GM10248 (cell line): ENCODE results near the gene ZBTB3.

Source experiments
- CTCF ChIA-PET: fragments of 300-600 bp; sonication (Branson Sonifier 250); formaldehyde crosslinking; extraction: SDS; loops from one replicate; lab custom pipeline; 2021; ENCODE audit warnings: antibody characterized with exemption; lab: Yijun Ruan, JAX
- POLR2A ChIA-PET: fragments of 350-650 bp; sonication (Branson Sonifier 250); formaldehyde crosslinking; extraction: SDS; loops from one replicate; lab custom pipeline; 2020; ENCODE audit warnings: antibody characterized with exemption; lab: Yijun Ruan, JAX
- DNase-seq: peaks from one replicate; pipeline ENCODE4 v3.0.0; 2012; ENCODE audit errors: extremely low spot score
- TF ChIP-seq, protein P1 (sequence below): IDR thresholded peaks from 2 replicates; pipeline ENCODE4 v1.5.1; 2012; ENCODE audit warnings: mild to moderate bottlenecking, low read depth; ENCODE audit errors: extremely low read depth, missing control alignments, control extremely low read depth

The ZBTB3 gene

DNA sequence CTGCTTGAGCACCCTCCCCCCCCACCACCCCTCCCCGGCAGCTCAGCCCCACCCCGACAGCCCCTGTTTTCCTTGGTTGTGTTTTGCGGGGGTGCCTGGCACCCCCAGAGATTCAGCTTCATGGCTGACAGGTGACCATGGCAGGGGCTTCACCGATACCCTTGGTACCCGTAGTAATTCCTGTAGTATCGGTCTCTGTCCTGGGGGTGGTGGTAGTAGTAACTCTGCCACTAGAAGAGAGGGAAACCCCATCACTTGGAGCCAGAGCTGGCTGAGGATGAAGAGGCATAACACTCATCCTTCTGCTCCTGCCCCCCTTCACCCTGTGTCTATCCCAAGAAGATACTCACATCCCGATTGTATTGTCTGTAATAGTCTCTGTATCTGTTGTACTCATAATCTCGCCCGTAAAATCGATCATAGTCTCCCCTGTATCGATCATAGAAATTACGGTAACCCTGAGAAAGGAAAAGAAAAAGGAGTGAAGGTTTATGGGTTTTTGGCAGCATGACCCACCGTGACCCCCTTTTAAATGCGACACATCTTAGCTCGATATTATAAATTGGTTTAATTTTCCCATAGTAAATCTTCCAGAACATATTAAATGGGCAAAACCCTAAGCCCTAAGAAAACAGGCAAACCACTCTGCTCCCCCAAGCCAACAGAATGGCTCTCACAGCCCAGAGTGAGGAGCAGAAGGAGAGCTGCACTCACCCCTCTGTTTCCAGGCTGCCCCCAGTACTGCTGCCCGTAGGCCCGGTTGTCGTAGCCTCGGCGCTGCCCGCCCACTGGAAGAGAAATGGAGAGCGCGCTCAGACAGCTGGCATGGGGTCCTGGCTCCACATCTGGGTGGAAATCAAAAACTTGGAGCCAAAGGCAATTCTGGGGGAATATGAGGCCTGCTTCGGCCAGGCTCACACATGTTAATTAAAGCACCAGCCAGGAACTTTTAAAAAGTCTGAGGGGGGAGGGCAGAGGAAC, 38.5 kb downstream of the ZBTB3 start:
- ChIA-PET CTCF (interaction anchor here (0.7 to 1.2 kb wide), 4 partner anchors 9 to 52 kb away, joined by 3 to 5 read pairs (median 3); partner anchors contain the start of genes HNRNPUL2 and TTC9C), POLR2A (interaction anchor here (0.6 kb wide), 2 partner anchors 12 to 72 kb away, joined by 3 read pairs; partner anchors contain the start of gene TMEM179B)
- TF ChIP-seq, protein P1, sequence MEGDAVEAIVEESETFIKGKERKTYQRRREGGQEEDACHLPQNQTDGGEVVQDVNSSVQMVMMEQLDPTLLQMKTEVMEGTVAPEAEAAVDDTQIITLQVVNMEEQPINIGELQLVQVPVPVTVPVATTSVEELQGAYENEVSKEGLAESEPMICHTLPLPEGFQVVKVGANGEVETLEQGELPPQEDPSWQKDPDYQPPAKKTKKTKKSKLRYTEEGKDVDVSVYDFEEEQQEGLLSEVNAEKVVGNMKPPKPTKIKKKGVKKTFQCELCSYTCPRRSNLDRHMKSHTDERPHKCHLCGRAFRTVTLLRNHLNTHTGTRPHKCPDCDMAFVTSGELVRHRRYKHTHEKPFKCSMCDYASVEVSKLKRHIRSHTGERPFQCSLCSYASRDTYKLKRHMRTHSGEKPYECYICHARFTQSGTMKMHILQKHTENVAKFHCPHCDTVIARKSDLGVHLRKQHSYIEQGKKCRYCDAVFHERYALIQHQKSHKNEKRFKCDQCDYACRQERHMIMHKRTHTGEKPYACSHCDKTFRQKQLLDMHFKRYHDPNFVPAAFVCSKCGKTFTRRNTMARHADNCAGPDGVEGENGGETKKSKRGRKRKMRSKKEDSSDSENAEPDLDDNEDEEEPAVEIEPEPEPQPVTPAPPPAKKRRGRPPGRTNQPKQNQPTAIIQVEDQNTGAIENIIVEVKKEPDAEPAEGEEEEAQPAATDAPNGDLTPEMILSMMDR = no peak
- no peak for DNase-seq

DNA sequence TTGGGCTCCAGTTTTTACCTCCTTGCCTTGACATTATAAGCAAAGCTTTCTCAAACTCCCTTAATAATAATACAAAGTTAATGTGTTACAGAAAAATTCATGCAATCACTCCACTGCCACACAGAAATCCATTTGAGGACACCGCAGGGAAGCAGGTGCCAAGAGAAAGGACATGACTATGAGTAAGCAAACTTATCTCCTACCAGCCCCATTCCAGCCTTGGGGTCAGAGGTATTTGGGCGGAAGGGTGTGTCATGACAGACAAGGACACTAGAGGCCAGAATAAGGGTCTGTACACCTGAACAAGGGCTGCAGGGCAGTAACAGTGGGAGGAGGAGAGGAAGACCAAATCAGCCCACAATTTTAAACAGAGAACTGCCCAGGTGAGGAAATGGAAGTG, 40.6 kb downstream of the ZBTB3 start:
- CTCF ChIA-PET = interaction anchor here (1.0 to 2.8 kb wide), 2 partner anchors 10 to 19 kb away, joined by 3 to 10 read pairs; no protein-coding TSS in a partner anchor
- no peak for DNase-seq
- TF ChIP-seq, protein P1 = no peak

DNA sequence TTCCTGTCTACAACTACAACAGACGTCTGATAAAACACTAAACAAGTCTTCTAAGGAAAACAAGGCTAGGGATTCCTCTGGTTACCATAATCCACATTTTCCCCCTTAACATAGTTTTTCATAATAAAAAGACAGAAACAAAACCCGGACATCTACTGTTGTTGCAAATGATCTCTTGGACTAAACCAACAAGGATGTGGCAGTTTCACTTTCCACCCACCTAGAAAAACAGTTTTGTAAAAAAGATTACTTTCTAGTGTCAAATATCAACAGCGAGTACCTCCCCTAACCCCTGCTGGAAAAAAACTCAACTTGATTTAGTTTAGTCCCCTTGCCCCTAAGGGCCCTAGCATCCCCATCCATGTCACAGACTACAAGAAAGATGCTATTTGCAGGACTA, 41.1 kb downstream of the ZBTB3 start:
- ChIA-PET CTCF (interaction anchor here (1.0 to 2.8 kb wide), 2 partner anchors 11 to 19 kb away, joined by 3 to 10 read pairs; no protein-coding TSS in a partner anchor), POLR2A (no interaction called here)
- TF ChIP-seq, protein P1 = no peak
- no peak for DNase-seq

More for the DNA sequence above, 40.6 kb downstream of the ZBTB3 start:
- POLR2A ChIA-PET = interaction anchor here (0.7 to 0.8 kb wide), 2 partner anchors 13 to 48 kb away, joined by 4 to 5 read pairs; partner anchors contain the start of genes C11orf98 and CSKMT

DNA sequence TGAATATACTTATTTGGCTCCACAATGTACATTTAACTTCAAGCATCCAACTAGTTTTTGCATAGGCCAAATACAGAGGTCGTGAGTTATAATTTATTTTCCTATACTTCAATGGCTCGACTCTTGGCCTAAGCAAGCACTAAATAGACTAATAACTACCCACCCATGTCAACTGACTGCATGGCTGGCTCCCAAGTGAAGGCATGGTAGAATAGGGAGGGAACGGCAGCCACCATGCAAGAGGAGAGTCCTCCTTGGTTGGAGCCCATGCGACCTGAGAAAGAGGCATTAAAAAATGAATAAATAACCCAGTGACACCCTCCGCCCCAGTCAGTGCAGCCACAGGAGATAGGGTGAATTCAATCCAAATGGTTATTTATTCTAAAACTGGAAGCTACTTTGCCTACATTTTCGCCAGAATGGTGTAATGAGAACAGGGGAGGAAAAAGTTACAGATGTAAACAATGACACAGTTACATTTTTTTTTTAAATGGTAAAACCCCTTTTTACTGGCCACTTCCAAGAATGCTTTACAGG, 41.6 kb downstream of the ZBTB3 start:
- POLR2A ChIA-PET = no interaction called here
- CTCF ChIA-PET = interaction anchor here (1.0 to 2.8 kb wide), 2 partner anchors 11 to 18 kb away, joined by 3 to 10 read pairs; no protein-coding TSS in a partner anchor
- TF ChIP-seq, protein P1 = no peak
- DNase-seq = no peak

DNA sequence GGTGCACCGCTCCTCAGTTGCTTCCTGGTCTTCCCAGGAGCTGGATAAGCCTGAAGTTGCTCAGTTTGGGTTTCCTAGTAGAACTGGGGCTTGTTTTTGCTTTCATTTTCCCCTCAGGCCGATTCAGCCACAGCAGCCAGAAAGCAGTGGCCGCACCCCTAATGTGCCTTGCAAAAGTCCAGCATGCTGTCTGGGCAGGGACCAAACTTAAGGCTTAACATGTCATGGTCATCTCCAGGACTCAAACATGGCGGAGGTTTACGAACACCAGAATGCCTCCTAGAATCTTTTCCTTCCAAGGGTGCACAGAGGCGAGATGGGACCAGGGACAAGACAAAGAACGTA, 44.0 kb downstream of the ZBTB3 start:
- CTCF ChIA-PET = interaction anchor here (1.0 to 9.1 kb wide), 8 partner anchors 16 to 152 kb away, joined by 3 to 79 read pairs (median 5); partner anchors contain the start of genes HNRNPUL2 and LRRN4CL
- DNase-seq = no peak
- POLR2A ChIA-PET = interaction anchor here (1.0 to 4.3 kb wide), 6 partner anchors 17 to 131 kb away, joined by 3 to 18 read pairs (median 6); partner anchors contain the start of genes C11orf98, CSKMT, HNRNPUL2 and TMEM179B
- TF ChIP-seq, protein P1 = no peak
